ENCODE measurements around the gene PPDPF.

Gene PPDPF

GRCh38 chr20:63549679-63550282, 29.2 kb downstream of the PPDPF start:
- no peak for DNase-seq (ENCODE audit: low read depth)

- DNase-seq (ENCODE audit: low read depth), result no peak
Observed at GRCh38 chr20:63551068-63551467, 30.5 kb downstream of the PPDPF start.

DNA sequence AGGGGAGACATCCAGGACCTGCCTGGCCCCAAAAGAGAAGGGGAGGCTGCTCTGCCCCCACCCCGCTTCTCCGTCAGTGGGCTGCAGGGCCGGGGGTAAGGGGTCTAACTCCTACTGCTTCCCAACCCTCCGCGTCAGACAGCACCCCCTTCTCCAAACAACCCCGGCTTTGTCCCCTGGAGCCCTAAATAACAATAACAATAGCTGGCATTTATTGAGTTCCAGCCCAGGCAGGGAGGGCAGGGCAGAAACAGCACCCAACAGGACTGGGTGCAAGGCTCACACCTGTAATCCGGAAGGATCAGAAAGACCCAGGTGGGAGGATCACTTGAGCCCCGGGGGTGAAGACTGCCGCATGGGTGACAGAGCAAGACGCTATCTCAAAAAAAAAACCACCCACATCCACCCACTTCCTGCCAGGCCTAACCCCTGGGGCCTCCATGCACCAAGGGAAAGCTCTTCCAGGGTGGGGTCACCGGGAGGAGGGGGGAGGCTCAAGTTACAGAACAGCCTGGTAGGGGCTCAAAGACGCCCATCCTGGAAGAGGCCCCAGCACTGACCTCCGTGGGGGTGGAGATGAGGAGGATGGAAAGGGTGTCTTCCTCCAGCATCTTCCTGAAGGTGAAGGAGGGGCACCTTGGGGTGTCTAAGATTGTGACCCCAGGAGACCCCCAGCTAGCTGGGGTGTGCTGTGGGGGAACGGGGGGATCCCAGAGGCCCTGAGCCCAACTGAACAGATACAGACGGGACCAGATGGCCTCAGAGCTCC, 32.1 kb downstream of the PPDPF start:
- DNase-seq (ENCODE audit: low read depth), result peak; percentile 34

GRCh38 chr20:63553251-63553932, 32.8 kb downstream of the PPDPF start:
- peak; percentile 94 for DNase-seq (ENCODE audit: low read depth)

GRCh38 chr20:63553933-63554290, 33.3 kb downstream of the PPDPF start, which contains the start of gene FNDC11:
FNDC11 (plus strand) TSS chr20:63554159; CDS start chr20:63555664, 1,505 bp downstream.
- DNase-seq (ENCODE audit: low read depth), result peak; percentile 31

DNA sequence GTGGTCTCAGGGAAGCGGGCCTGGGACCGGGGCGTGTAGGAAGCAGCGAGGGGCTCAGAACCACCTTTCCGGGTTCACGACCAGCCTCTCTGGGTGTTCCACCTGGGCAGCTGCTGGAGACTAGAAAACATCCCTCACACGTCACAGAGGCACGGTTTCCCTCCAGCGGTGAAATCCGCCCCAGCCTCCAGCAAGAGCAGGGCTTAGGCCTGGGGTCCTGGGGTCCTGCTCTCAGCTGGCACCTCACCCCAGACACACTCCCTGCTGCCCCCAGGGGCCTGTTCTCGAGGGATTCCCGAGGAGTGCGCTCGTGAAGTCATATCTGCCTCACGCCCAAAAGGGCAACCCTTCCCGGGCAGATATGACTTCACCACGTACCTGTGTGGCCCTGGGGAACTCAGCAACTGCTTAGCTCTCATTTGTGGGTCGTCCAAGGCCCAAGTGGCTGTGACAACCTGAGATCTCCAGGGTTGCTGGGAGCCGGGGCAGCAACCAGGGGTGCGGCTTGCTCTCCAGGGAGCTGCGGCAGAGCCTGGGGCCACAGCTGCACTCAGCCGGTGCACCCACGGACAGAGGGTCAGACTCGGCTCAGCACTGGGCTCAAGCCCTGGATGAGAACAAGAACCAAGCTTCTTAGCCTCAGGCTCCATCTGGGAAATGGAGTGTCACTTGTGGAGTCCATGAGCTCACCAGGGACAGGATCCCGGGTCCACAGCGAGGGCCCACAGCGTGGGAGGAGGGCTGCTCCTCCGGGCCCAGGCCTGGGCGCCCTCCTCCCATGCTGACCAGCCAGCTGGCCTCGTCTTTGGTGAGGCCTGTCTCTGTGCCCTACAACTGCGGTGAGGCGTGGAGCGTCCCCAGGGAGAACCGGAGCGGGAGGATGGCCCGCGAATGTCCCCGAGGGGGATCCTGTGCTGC, 34.1 kb downstream of the PPDPF start:
- DNase-seq (ENCODE audit: low read depth), result no peak

- no peak for DNase-seq (ENCODE audit: low read depth)
Observed at GRCh38 chr20:63555661-63556381, 35.3 kb downstream of the PPDPF start.

DNA sequence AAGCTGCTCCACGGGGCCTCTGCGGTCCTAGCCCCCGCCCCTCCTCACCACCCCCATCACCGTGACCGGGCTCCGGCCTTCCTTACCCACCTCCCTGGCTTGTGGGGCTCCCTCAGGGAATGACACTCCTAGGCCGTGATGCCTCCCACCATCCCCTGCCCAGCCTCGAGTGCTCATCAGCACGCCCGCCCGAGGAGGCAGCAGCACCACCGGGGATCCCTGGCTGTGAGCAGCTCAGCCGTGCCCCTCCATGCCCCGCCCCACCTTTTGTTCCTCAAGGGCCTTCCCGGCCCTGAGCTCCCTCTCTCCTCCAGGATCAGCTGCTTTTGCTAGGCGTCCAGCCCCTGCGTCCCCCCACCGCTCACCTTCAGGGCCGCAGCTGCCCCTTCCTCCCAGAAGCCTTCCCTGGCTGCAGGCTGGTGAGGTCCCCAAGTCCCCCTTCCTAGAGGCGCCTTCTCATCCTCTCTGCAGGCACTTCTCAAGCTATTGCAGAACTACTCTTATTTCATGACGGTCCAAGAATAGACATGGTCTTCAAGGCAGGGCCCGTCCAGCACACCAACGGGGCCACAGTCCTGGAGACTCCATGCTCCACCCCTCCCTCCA, 36.4 kb downstream of the PPDPF start:
- no peak for DNase-seq (ENCODE audit: low read depth)

GRCh38 chr20:63557481-63557891, 36.9 kb downstream of the PPDPF start:
- no peak for DNase-seq (ENCODE audit: low read depth)

DNA sequence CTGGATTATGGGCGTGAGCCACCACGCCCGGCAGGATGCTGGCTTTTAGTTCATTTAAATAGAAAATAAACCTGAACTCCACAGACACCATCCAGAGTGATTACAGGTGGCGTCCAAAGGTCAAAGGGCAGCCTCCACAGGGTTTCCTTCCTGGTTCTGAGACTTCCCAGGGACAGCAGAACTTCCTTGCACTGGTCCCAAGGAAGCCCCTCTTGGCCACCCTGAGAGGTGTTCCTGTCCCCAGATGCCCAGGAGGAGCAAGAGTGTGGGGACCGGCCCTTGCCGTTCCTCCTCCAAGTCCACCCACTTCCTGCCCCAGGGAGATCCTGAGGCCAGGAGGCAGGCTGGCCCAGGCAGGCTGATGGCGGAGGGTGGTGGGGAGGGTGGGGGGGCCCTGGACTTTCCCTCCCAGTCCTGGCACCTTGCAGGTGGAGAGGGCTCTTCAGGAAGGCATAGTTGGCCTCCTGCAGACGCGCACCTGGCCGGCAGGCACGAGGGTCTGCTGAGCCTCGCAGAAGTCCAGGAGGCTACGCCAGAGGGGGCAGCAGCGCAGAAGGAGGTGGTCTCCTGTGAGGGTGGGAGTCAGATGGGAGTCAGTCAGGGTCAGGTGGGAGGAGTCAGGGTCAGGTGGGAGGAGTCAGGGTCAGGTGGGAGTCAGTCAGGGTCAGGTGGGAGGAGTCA, 38.4 kb downstream of the PPDPF start:
- no peak for DNase-seq (ENCODE audit: low read depth)

GRCh38 chr20:63559485-63560332, 39.1 kb downstream of the PPDPF start:
- peak; percentile 33 for DNase-seq (ENCODE audit: low read depth)

GRCh38 chr20:63560333-63560805, 39.8 kb downstream of the PPDPF start:
- DNase-seq (ENCODE audit: low read depth), result no peak

DNA sequence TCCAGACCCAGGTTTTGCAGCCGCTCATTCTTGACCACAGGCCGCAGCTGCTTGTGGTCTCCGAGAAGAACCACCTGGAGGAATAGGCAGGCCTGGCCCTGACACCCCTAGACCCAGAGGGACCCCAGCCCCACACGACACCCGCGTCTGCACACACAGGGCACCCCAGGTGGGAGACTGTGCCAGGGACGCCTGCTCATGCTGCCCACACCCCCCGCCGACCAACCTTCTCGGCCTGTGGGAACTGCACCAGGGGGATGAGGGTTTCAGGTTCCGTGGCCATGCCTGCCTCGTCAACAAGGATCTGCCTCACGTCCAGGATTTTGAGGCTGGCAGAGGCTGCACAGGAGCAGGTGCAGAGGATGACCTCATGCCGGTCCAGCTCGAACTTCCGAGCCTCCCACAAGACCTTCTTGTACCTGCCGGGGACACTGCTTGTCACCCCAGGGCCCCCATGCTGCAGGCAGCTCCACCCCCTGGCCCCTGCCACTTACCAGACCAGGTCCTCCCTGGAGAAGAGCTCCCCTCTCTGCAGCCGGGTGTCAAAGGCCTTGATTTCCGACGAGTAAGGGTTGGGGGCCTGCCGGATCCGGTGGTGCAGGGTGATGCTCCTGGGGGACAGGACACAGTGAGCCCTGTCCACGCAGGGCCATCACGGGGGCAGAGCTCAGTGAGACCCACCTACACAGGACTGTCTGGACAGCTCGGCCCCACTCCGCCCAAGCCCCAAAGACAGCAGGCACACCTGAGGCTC, 40.5 kb downstream of the PPDPF start:
- no peak for DNase-seq (ENCODE audit: low read depth)

- DNase-seq (ENCODE audit: low read depth), result no peak
Observed at GRCh38 chr20:63561624-63562396, 41.2 kb downstream of the PPDPF start.

DNA sequence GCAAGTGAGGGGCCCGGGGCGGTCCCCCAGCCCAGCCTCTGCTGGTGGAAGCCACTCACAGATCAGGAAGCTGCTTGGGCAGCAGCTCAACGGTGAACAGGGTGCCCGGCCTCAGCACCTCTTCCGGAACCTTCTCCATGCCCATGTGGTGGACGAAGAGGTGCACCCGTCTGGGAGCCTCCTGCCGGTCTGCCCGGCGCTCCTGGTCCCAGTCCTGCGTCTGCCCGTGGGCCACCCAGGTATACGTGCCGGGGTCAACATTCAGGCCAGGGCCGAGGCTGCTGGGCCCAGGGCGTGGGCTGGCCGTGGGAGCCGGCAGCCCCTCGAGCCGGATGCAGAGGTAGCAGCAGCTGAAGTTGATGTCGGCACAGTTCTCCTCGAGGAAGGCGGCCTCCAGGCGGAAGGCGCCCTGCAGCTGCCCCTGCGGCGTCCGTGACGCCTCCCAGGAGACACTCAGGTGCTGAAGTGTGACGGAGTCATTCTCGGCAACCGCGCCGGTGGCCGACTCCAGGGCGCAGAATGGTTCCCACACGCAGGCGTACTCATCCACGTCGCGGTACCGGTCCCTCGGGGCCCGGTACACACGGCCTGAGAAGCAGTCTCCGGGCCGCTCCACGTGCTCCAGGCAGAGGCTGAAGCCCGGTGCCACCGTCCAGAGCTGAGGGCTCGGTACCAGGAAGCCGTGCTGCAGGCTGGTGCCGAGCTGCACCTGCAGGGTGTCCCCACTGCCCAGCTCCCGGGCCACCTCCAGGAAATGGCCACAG, 42.1 kb downstream of the PPDPF start:
- no peak for DNase-seq (ENCODE audit: low read depth)

DNA sequence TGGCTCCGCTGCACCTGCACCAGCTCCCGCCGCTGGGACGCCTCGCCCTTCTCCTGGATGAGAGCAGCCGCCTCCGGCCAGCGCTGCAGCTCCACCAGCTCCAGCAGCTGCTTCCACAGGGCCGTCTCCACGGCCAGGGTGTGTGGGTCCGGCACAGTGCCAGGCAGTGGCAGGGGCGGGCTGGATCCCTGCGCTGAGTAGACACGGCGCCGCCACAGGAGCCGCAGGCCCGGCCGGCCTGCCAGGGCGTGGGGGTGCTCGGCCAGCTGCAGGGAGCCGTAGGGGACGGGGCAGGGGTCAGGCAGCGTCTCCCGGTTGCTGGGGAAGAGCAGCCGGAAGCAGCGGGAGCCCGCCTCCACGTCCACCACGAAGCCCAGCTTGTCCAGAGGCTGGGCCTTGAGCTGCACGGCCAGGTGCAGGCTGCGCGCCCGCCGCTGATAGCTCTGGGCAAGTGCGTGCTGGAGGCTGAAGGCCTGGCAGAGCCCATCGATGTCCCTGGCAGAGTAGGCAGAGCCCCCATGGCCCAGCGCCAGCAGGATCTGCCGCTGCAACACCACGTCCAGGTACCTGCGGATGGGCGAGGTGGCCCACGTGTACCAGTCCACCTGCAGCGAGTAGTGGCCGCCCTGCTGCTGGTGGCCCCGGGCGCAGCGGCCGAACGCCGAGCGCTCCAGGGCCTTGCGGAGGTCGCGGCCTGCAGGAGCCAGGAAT, 42.8 kb downstream of the PPDPF start:
- no peak for DNase-seq (ENCODE audit: low read depth)

Measured in T follicular helper cell (primary cell).